Measurements from ENCODE around the gene FNDC3B. TPM values are rescaled to one million over a fixed set of nuclear protein-coding genes. Genes with fewer than 3 reads are reported as not detected.

Gene FNDC3B
- total and polyA plus RNA-seq, 9 donors = 22.1 to 198 (median 108) TPM

DNA sequence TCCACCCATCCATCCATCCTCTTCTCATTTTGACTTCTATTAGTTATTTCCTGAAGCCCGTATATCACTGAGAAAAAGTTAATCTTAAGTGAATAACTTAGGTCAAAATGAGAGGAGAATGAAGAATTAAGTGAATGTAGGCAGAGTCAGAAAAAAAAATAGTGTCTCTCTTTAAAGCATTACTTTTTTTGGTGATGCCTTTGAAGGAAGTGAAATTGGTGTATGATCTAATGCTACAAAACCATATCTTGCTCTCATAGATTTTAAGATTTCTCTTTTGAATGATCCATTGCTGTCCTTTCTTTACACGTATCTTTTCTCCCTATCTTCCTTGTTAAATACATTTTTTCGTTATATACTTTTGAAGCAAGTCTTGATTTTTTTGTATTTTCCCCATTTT is 23.4 kb downstream of the FNDC3B start:
- WGBS, 3 donors = 92 to 94% (median 93%) methylated on average over 3 of the region's 3 CpGs
- intact Hi-C loops (cut with DNase I) = no loop called here

DNA sequence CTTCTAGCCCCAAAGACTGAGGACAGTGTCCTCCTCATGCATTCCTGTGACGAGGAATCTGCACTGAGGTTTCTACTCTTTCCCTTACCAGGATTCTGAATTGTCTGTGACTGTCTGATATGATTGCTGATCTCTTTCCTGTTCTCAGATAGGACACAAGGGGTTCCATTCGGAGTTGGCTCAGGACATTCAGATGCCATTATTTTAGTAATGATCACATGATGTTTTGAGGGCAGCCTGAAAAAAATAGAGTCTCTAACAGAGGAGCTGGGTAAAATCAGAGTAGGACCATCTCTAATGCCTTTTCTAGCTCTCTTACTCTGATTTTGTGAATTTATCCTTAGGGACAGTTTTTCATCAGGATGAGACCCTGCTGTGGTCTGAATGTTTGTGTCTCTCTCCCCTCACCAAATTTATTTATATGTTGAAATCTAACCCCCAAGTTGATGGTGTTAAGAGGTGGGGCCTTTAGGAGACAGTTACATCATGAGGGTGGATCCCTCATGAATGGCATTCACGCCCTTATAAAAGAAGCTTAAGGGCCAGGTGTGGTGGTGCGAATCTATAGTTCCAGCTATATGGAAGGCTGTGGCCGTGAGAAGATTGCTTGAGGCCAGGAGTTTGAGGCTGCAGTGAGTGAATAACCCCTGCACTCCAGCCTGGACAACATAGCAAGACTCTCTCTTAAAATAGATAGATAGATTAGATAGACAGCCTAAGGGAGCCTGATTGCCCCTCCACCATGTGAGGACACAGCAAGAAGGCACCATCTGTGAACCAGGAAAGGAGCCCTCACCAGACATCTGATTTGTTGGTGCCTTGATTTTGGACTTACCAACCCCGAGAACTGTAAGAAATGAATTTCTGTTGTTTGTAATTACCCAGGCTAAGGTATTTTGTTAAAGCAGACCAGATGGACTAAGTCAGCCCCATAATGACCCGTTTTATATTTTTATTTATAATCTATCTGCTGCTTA is 24.4 kb downstream of the FNDC3B start:
- intact Hi-C loops (cut with DNase I) = no loop called here
- H3K36me3 ChIP-seq = no peaks in the 10 kb centered on the region
- H3K4me3 ChIP-seq = no peak overlapping the region
- H3K27me3 ChIP-seq = no peaks in the 10 kb centered on the region
- DNase-seq = no peak
- no peaks in the 10 kb centered on the region for H3K9me3 ChIP-seq
- H3K27ac ChIP-seq = no peak overlapping the region
- H3K4me1 ChIP-seq (ENCODE audit: insufficient read depth) = peaks cover 14% of the 10 kb centered on the region
- 72 to 83% (median 82%) methylated on average over 7 of the region's 7 CpGs for WGBS, 3 donors
- TF ChIP-seq EP300 (IDR thresholded peaks at IDR 0.05) (no peak), POLR2A (IDR thresholded peaks at IDR 0.05) (no peak)
- TF ChIP-seq, protein P1, sequence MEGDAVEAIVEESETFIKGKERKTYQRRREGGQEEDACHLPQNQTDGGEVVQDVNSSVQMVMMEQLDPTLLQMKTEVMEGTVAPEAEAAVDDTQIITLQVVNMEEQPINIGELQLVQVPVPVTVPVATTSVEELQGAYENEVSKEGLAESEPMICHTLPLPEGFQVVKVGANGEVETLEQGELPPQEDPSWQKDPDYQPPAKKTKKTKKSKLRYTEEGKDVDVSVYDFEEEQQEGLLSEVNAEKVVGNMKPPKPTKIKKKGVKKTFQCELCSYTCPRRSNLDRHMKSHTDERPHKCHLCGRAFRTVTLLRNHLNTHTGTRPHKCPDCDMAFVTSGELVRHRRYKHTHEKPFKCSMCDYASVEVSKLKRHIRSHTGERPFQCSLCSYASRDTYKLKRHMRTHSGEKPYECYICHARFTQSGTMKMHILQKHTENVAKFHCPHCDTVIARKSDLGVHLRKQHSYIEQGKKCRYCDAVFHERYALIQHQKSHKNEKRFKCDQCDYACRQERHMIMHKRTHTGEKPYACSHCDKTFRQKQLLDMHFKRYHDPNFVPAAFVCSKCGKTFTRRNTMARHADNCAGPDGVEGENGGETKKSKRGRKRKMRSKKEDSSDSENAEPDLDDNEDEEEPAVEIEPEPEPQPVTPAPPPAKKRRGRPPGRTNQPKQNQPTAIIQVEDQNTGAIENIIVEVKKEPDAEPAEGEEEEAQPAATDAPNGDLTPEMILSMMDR (IDR thresholded peaks at IDR 0.05) = no peak

More for the DNA sequence above, 23.4 kb downstream of the FNDC3B start:
- no peaks in the 10 kb centered on the region for H3K27me3 ChIP-seq
- peaks cover 10% of the 10 kb centered on the region for H3K4me1 ChIP-seq (ENCODE audit: insufficient read depth)
- TF ChIP-seq, protein P1 (IDR thresholded peaks at IDR 0.05) = no peak
- TF ChIP-seq EP300 (IDR thresholded peaks at IDR 0.05) (no peak), POLR2A (IDR thresholded peaks at IDR 0.05) (no peak)
- no peak overlapping the region for H3K4me3 ChIP-seq
- no peaks in the 10 kb centered on the region for H3K36me3 ChIP-seq
- H3K9me3 ChIP-seq = no peaks in the 10 kb centered on the region
- H3K27ac ChIP-seq = no peak overlapping the region
- no peak for DNase-seq

DNA sequence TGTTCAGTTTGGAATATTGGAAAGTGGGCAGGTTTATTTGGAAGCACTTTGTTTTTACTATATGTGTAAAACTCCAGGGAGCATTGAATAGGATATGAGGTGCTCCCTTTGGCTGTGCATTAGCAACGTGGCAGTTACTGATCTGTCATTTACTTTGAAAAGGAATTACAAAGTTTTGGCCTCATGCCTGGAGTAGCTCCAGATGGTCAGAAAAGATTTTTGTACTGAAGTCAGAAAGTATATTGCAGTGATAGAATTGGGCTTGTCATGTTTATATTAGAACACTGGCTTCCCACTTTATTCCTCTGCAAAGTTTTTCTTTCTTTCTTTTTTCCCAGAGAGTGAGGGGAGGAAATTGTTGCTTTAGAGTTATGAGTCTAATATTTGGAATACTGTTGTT is 26.1 kb downstream of the FNDC3B start:
- WGBS, 3 donors = 0 to 17% (median 14%) methylated on average over 1 of the region's 1 CpG
- no peak for TF ChIP-seq POLR2A (IDR thresholded peaks at IDR 0.05)
- no peak for TF ChIP-seq EP300 (IDR thresholded peaks at IDR 0.05)
- TF ChIP-seq, protein P1 (IDR thresholded peaks at IDR 0.05) = no peak
- no peak for DNase-seq

DNA sequence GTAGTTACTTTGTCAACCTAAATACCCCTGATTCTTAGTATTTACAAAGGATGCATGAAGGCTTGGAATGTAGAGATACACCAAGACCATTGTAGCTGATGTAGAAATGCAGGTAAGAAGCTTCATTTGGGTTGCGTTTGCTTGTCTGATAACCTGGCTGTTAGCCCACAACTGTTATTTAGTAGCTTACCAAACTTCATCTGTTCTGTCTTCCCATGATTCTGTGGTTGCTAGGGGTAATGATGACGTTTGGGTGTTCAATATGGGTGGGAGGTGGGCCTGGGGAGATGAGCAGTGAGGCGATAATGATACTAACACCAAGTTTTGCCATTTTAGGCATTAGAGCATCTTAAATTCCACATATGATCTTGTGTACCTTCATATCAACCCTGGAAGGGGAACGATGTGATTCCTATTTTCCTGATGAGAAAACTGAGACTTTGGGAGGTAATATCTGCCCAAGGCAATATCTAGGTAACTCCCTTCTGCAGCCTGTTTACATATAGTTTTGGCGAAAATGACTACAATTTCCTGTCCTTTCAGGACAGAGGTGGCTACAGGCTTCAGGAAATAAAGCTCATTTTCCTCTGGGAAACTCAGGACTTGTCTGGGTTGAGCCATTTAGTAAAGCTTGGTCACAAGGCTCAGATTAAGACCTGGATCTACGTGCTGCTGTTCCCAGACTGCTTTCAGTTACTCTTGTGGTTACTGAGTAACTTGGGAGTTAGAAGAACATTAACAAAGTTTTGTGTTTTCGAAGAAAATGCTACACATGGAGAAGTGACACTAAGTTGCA is 26.8 kb downstream of the FNDC3B start:
- WGBS, 3 donors = 50 to 64% (median 51%) methylated on average over 7 of the region's 7 CpGs
- no peak overlapping the region for H3K4me3 ChIP-seq
- TF ChIP-seq POLR2A (IDR thresholded peaks at IDR 0.05) = no peak
- TF ChIP-seq EP300 (IDR thresholded peaks at IDR 0.05) = no peak
- TF ChIP-seq, protein P1 (IDR thresholded peaks at IDR 0.05) = no peak
- H3K9me3 ChIP-seq = no peaks in the 10 kb centered on the region
- intact Hi-C loops (cut with DNase I) = no loop called here
- no peak overlapping the region for H3K27ac ChIP-seq
- H3K36me3 ChIP-seq = no peaks in the 10 kb centered on the region
- DNase-seq = no peak
- peaks cover 21% of the 10 kb centered on the region for H3K4me1 ChIP-seq (ENCODE audit: insufficient read depth)
- no peaks in the 10 kb centered on the region for H3K27me3 ChIP-seq

More for the DNA sequence above, 26.1 kb downstream of the FNDC3B start:
- H3K27ac ChIP-seq = no peak overlapping the region
- H3K36me3 ChIP-seq = no peaks in the 10 kb centered on the region
- intact Hi-C loops (cut with DNase I) = no loop called here
- peaks cover 21% of the 10 kb centered on the region for H3K4me1 ChIP-seq (ENCODE audit: insufficient read depth)
- no peaks in the 10 kb centered on the region for H3K9me3 ChIP-seq
- no peaks in the 10 kb centered on the region for H3K27me3 ChIP-seq
- no peak overlapping the region for H3K4me3 ChIP-seq
